K562 (cell line): Measurements from ENCODE around the gene CTCFL. TPM values are rescaled to one million over a fixed set of nuclear protein-coding genes. Genes with fewer than 3 reads are reported as not detected.

ENCODE experiments used
- ATAC-seq: fragments of 200-7000 bp; cut with Tn5 transposase; 3 replicates; pipeline ENCODE4 v1.9.1; 2020; ENCODE audit warnings: moderate library complexity
- BruUV-seq: library from RNA; stranded (reverse); fragments of 400-500 nt; replicated peaks from 2 replicates; lab custom pipeline; 2021; lab: Mats Ljungman, UMichigan
- CTCF ChIA-PET: fragments of 300-600 bp; formaldehyde crosslinking; extraction: SDS; loops from one replicate; lab custom pipeline; 2021; ENCODE audit warnings: low intra/inter-chr PET ratio; lab: Yijun Ruan, JAX
- POLR2A ChIA-PET: fragments of 300-600, 350-650 bp; sonication (Branson Sonifier 250); formaldehyde crosslinking; extraction: SDS; loops from one replicate; lab custom pipeline; 2021; ENCODE audit warnings: antibody characterized with exemption, inconsistent platforms; lab: Yijun Ruan, JAX
- DNase-seq, 4 experiments: peaks; one replicate each; pipeline versions ENCODE4 v3.0.0 to v3.0.0-alpha.2; 2011 to 2018; ENCODE audit warnings: low spot score in 3 of 4, mixed read lengths in 3 of 4; ENCODE audit errors: extremely low read depth in 1 of 4
- FAIRE-seq: peaks from 2 replicates; lab custom pipeline; 2011; peaks lifted over from hg19 to GRCh38; lab: Jason Lieb, UNC
- H2AFZ ChIP-seq: 2 replicates; pipeline ENCODE4 v1.6.0; 2011; ENCODE audit warnings: low read depth, low read length, control low read depth, inconsistent platforms
- H3K27ac ChIP-seq: fragments of 200-600 bp; 3 replicates; pipeline ENCODE4 v1.8.0; 2011; ENCODE audit warnings: low read depth, mild to moderate bottlenecking, control low read depth, inconsistent platforms, low read length, moderate library complexity, mixed read lengths; ENCODE audit errors: extremely low read depth
- H3K27me3 ChIP-seq, 2 experiments: fragments of 300-600 bp in 1 of 2; 2 replicates in 1 of 2; 3 replicates in 1 of 2; pipeline versions ENCODE4 v1.6.0 to v1.8.0; 2011; ENCODE audit warnings: inconsistent platforms in 2 of 2, low read length in 2 of 2, mild to moderate bottlenecking in 1 of 2, mixed read lengths in 1 of 2, moderate library complexity in 1 of 2; ENCODE audit not compliant: control insufficient read depth in 2 of 2, insufficient read depth in 2 of 2
- H3K36me3 ChIP-seq: fragments of 300-600 bp; 3 replicates; pipeline ENCODE4 v1.8.0; 2011; ENCODE audit warnings: mild to moderate bottlenecking, low read length, inconsistent platforms; ENCODE audit not compliant: control insufficient read depth, insufficient read depth
- H3K4me1 ChIP-seq, 2 experiments: fragments of 200-600 bp in 1 of 2; replicated peaks in 1 of 2; 2 replicates in 1 of 2; 3 replicates in 1 of 2; pipeline versions ENCODE4 v1.5.1 to v1.8.0; 2011; ENCODE audit warnings: inconsistent platforms in 2 of 2, low read length in 2 of 2, mild to moderate bottlenecking in 1 of 2, mixed read lengths in 1 of 2, moderate library complexity in 1 of 2; ENCODE audit not compliant: control insufficient read depth in 2 of 2, insufficient read depth in 2 of 2
- H3K4me2 ChIP-seq: 2 replicates; pipeline ENCODE4 v1.6.1; 2011; ENCODE audit warnings: low read length, control low read depth, inconsistent platforms, mixed read lengths; ENCODE audit not compliant: insufficient read depth
- H3K4me3 ChIP-seq: fragments of 200-600 bp; sonication (generic), shearing (Covaris generic); 2 replicates; pipeline ENCODE4 v1.5.1; 2016; ENCODE audit warnings: control low read depth, inconsistent platforms
- H3K79me2 ChIP-seq: fragments of 200-600 bp; 3 replicates; pipeline ENCODE4 v1.8.0; 2011; ENCODE audit warnings: low read length, inconsistent platforms; ENCODE audit not compliant: control insufficient read depth, insufficient read depth
- H3K9ac ChIP-seq, 2 experiments: 2 replicates each; pipeline versions ENCODE4 v1.6.0 to v1.6.1; 2011; ENCODE audit warnings: low read depth in 2 of 2, low read length in 2 of 2, control low read depth in 1 of 2, inconsistent platforms in 1 of 2, mild to moderate bottlenecking in 1 of 2, mixed read lengths in 1 of 2; ENCODE audit not compliant: insufficient read depth in 1 of 2
- H3K9me1 ChIP-seq: one replicate; pipeline ENCODE4 v1.6.0; 2011; ENCODE audit warnings: inconsistent platforms, mild to moderate bottlenecking, low read length, moderate library complexity; ENCODE audit not compliant: control insufficient read depth, insufficient read depth
- H3K9me3 ChIP-seq: replicated peaks from 2 replicates; pipeline ENCODE4 v1.5.1; 2011; ENCODE audit warnings: low read depth, low read length, inconsistent platforms; ENCODE audit not compliant: control insufficient read depth, insufficient read depth
- H4K20me1 ChIP-seq: replicated peaks from 2 replicates; pipeline ENCODE4 v1.6.1; 2011; ENCODE audit warnings: low read length, inconsistent platforms, mixed read lengths; ENCODE audit not compliant: control insufficient read depth, insufficient read depth
- ATF1 ChIP-seq, 2 experiments: fragments of 450-650 bp in 1 of 2; IDR thresholded peaks; 2 replicates each; pipeline ENCODE4 v1.6.1; 2016; ENCODE audit warnings: missing compliant biosample characterization in 1 of 2, missing genetic modification characterization in 1 of 2
- CBX3 ChIP-seq, 2 experiments: IDR thresholded peaks; 1 replicate in 1 of 2; 2 replicates in 1 of 2; pipeline ENCODE4 v1.6.1; 2012; ENCODE audit warnings: inconsistent platforms in 2 of 2, low read length in 2 of 2, borderline replicate concordance in 1 of 2, control low read depth in 1 of 2
- CREM ChIP-seq: IDR thresholded peaks from 2 replicates; pipeline ENCODE4 v1.6.1; 2014; ENCODE audit warnings: antibody characterized with exemption, low read depth
- ETS2 ChIP-seq: IDR thresholded peaks from 2 replicates; pipeline ENCODE4 v1.6.1; 2016; ENCODE audit warnings: borderline replicate concordance, missing genetic modification characterization, mild to moderate bottlenecking, moderate library complexity, missing compliant biosample characterization; ENCODE audit not compliant: poor library complexity, severe bottlenecking
- MBD2 ChIP-seq: sonication (generic); IDR thresholded peaks from 2 replicates; pipeline ENCODE4 v1.6.1; 2016; ENCODE audit warnings: low read depth, borderline replicate concordance
- OTX1 ChIP-seq: fragments of 450-650 bp; formaldehyde crosslinking; IDR thresholded peaks from 2 replicates; pipeline ENCODE4 v1.4.0; 2022; ENCODE audit warnings: mild to moderate bottlenecking
- POLR2H ChIP-seq: IDR thresholded peaks from 2 replicates; pipeline ENCODE4 v1.6.1; 2016; ENCODE audit warnings: missing genetic modification characterization, low read depth, mild to moderate bottlenecking, control low read depth, missing compliant biosample characterization, moderate library complexity
- THAP7 ChIP-seq: fragments of 250-450 bp; sonication (Bioruptor Pico); IDR thresholded peaks from 2 replicates; pipeline ENCODE4 v1.5.0; 2021
- TSC22D4 ChIP-seq: fragments of 450-650 bp; IDR thresholded peaks from 2 replicates; pipeline ENCODE4 v1.6.1; 2016; ENCODE audit warnings: missing genetic modification characterization, missing biosample characterization, control low read depth
- ZMIZ1 ChIP-seq, 2 experiments: fragments of 150-350 bp in 1 of 2; IDR thresholded peaks; 2 replicates each; pipeline ENCODE4 v1.6.1; 2012 to 2016; ENCODE audit warnings: low read depth in 2 of 2, low read length in 2 of 2, mild to moderate bottlenecking in 1 of 2, moderate library complexity in 1 of 2
- ZNF217 ChIP-seq: sonication (generic); formaldehyde crosslinking; IDR thresholded peaks from 2 replicates; pipeline ENCODE4 v1.8.0; 2022; ENCODE audit warnings: mild to moderate bottlenecking, missing genetic modification reagents
- ZNF780A ChIP-seq: fragments of 250-450 bp; sonication (Bioruptor Pico); IDR thresholded peaks from 2 replicates; pipeline ENCODE4 v1.5.0; 2021; ENCODE audit warnings: mild to moderate bottlenecking
- WGBS: fragments of 100-300 bp; shearing (Covaris generic); methylation state at CpG from one replicate; pipeline ENCODE4 v1.1.6; 2016; ENCODE audit warnings: low coverage, mixed read lengths; ENCODE audit not compliant: insufficient coverage; ENCODE audit errors: missing lambda C conversion rate; 5-methylcytosine and 5-hydroxymethylcytosine counted together
- in situ Hi-C: fragments of 300-500 bp; cut with MboI; formaldehyde crosslinking; loops from 4 replicates; pipeline ENCODE4 v1.15.0; 2018; ENCODE audit warnings: inconsistent platforms, mixed read lengths
- intact Hi-C: fragments of 100-400 bp; cut with micrococcal nuclease; formaldehyde crosslinking; loops from 2 replicates; pipeline ENCODE4 v1.14.2; 2022
- polyA plus RNA-seq, 8 experiments: library from polyadenylated mRNA; depleted of rRNA in 4 of 8; stranded (reverse) in 5 of 8; unstranded in 3 of 8; fragments of >200 nt; fragmentation: Nextera tagmentation in 2 of 8; fragmentation: Illumina TruSeq in 1 of 8; extraction: Ambion mirVana in 2 of 8; extraction: Trizol in 1 of 8; gene quantifications; 2 replicates each; pipeline versions ENCODE4 v1.2.1 to v1.2.3, GENCODE V29; 2011 to 2014; ENCODE audit warnings: inconsistent platforms in 1 of 8, missing spikeins in 1 of 8
- total RNA-seq, 7 experiments: library from RNA; depleted of rRNA in 6 of 7; stranded (reverse); fragments of >200 nt in 6 of 7; fragmentation: Illumina TruSeq in 2 of 7; extraction: Trizol in 2 of 7; gene quantifications; 2 replicates each; pipeline versions ENCODE4 v1.2.1 to v1.2.3, GENCODE V29; 2011 to 2021; ENCODE audit warnings: low replicate concordance in 1 of 7
- TF ChIP-seq, protein P1 (sequence below): conservative IDR thresholded peaks from 2 replicates; pipeline ENCODE4 v1.6.1; 2011; ENCODE audit warnings: low read depth, mild to moderate bottlenecking, low read length; ENCODE audit not compliant: control insufficient read depth
- TF ChIP-seq, protein P2 (sequence below): sonication (generic); formaldehyde crosslinking; IDR thresholded peaks from 2 replicates; pipeline ENCODE4 v1.8.1; 2023; ENCODE audit warnings: mild to moderate bottlenecking, missing genetic modification reagents

The CTCFL gene
- total and polyA plus RNA-seq, 9 of the 15 experiments (the other 6 are each of a cell fraction or from before 2014, with no cell fraction given) = 42.4 to 188 (median 111) TPM

DNA sequence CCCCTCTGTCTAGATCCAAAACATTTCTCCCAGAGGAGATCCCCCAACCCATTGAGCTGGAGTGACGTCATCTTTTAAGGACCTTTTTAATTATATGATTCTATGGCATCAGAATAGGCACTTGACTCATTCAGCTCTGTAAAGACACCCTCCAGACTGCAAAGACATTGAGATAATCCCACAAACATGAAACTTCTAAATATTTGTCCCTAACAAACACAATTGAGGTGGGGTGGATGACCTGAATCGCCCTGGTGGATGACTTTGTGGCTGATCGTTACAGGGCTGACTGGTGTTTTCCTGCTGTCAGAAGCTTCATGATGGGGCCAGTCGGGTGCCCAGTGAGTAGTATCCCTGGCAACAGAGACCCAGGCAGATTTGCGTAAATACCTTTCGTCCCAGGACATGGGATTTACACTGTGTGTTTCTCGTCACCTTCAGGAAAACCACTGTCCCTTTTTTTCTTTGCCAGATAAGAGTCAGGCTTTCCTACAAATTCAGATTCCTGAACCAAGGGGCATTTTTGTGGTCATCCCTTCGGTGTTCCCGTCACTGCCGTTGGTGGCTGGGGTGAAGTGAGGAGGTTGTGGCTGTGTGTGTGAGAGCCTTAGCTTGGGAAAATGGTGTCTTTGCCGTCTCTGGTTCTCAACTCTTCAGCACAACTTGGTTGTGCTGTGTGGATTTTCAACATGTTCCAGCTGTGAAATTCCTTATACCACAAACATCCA, 30.7 kb upstream of the CTCFL start:
- FAIRE-seq = no peak
- TF ChIP-seq POLR2H (tag) (no peak), ATF1 (CRISPR knock-in tag; IDR thresholded peaks at IDR 0.05) (no peak), ATF1 (tag; IDR thresholded peaks at IDR 0.05) (peak; percentile 70), TSC22D4 (no peak), MBD2 (no peak), CBX3 (IDR thresholded peaks at IDR 0.05; ENCODE audit: borderline replicate concordance in 1 of 2, low read length in 2 of 2) (no peak), THAP7 (no peak), CREM (peak; percentile 62), ETS2 (tag) (no peak), ZNF217 (CRISPR knock-in tag) (no peak), ZMIZ1 (IDR thresholded peaks at IDR 0.05; ENCODE audit: low read depth in 2 of 2, low read length in 2 of 2) (no peak), ZNF780A (no peak), OTX1 (CRISPR knock-in tag) (no peak)
- TF ChIP-seq, protein P1, sequence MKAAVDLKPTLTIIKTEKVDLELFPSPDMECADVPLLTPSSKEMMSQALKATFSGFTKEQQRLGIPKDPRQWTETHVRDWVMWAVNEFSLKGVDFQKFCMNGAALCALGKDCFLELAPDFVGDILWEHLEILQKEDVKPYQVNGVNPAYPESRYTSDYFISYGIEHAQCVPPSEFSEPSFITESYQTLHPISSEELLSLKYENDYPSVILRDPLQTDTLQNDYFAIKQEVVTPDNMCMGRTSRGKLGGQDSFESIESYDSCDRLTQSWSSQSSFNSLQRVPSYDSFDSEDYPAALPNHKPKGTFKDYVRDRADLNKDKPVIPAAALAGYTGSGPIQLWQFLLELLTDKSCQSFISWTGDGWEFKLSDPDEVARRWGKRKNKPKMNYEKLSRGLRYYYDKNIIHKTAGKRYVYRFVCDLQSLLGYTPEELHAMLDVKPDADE = no peak
- TF ChIP-seq, protein P2, sequence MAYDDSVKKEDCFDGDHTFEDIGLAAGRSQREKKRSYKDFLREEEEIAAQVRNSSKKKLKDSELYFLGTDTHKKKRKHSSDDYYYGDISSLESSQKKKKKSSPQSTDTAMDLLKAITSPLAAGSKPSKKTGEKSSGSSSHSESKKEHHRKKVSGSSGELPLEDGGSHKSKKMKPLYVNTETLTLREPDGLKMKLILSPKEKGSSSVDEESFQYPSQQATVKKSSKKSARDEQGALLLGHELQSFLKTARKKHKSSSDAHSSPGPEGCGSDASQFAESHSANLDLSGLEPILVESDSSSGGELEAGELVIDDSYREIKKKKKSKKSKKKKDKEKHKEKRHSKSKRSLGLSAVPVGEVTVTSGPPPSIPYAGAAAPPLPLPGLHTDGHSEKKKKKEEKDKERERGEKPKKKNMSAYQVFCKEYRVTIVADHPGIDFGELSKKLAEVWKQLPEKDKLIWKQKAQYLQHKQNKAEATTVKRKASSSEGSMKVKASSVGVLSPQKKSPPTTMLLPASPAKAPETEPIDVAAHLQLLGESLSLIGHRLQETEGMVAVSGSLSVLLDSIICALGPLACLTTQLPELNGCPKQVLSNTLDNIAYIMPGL (CRISPR knock-in tag) = no peak

More for the DNA sequence above, 30.7 kb upstream of the CTCFL start:
- DNase-seq (no peak), ATAC-seq (no peak)
- Histone ChIP-seq H3K4me1 (peaks cover 17 to 26% of the 10 kb centered on the region in 2 experiments), H3K4me2 (no peak overlapping the region), H2AFZ (peak overlapping the region; percentile 78), H3K9ac (no peak overlapping the region), H3K4me3 (no peak overlapping the region), H3K36me3 (no peaks in the 10 kb centered on the region), H3K9me3 (no peaks in the 10 kb centered on the region), H3K79me2 (no peaks in the 10 kb centered on the region), H3K9me1 (no peaks in the 10 kb centered on the region), H3K27me3 (0 out of 5 replicates have a peak, but pooled peaks cover 0 to 2% of the 10 kb centered on the region in 2 experiments), H3K27ac (no peak overlapping the region), H4K20me1 (no peaks in the 10 kb centered on the region)
- intact Hi-C loops = no loop called here
- BruUV-seq = no TSS peak
- ChIA-PET CTCF (interaction anchor here (0.6 kb wide), 1 partner anchor 223 kb away, joined by 3 read pairs; no protein-coding TSS in a partner anchor), POLR2A (interaction anchor here (1.4 to 2.2 kb wide), 2 partner anchors 9 to 15 kb away, joined by 5 to 6 read pairs; no protein-coding TSS in a partner anchor)
- 47% methylated on average over 11 of the region's 11 CpGs for WGBS
- in situ Hi-C loops = no loop called here
